Hepatic stellate cell (primary cell): ENCODE results near the gene PDZK1.
"Not testable (repeated sequence)": the region's sequence is repeated elsewhere in the genome, so short reads cannot be mapped to it uniquely, and the experiment has no call there.

Experiments
- DNase-seq: peaks from one replicate; pipeline ENCODE4 v3.0.0; 2011; ENCODE audit warnings: low spot score

PDZK1 gene

GRCh38 chr1:145656245-145656943 is 50.8 kb downstream of the PDZK1 start:
- DNase-seq, result not testable (repeated sequence)

GRCh38 chr1:145643990-145644389 is 63.2 kb downstream of the PDZK1 start:
- DNase-seq, result not testable (repeated sequence)

GRCh38 chr1:145641886-145642285 is 65.3 kb downstream of the PDZK1 start:
- not testable (repeated sequence) for DNase-seq

- not testable (repeated sequence) for DNase-seq
Observed at GRCh38 chr1:145636237-145636636, 70.9 kb downstream of the PDZK1 start.

- DNase-seq, result not testable (repeated sequence)
Observed at GRCh38 chr1:145622177-145622576, 85.0 kb downstream of the PDZK1 start.
